Measurements from ENCODE around the gene HLA-F.

DNA sequence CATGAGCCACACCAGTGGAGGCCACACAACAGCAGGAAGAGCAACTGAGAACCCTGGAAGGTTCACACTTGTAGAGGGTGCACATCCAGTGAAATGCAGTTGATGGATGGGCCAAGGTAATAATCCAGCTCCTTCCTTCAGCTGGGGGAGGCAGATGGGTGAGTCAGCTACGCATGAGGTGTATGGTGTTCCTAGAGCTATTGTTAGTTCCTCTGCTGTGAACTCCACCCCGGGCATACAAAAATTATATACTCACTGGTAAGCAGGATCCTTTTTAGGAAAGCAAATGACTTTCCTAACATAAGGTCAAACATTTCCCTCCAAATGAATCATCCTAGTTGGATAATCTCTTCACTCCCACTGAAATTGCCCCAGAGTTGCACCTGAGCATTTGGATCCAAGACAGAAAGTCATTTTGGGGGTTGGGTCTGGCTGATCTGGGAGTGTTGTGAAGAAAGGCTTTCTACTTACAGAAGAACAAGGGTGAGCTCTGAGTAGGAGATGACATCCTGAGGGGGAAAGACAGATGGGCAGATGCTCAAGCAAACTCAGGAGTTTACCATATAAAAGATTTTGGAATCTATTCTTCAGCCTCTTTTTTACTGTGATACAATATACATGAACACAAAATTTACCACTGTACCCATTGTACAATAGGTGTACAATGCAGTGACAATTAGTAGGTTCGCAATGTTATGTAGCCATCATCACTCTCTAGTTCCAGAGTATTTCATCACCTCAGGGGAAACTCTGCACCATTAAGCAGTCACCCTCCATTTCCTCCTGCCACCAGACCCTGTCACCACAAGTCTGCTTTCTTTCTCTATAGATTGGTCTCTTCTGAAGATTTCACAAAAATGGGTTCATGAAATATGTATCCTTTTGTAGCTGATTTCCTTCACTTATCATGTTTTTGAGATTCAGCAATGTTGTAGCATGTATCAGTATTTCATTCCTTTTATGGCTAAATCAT lies 11.1 kb downstream of the HLA-F start:
- TF ChIP-seq POLR2A (IDR thresholded peaks at IDR 0.05; ENCODE audit: low read length) = no peak
- no peak for TF ChIP-seq GATA1 (IDR thresholded peaks at IDR 0.05; ENCODE audit: low read depth, low read length)

Measured in erythroblast (primary cell).